OCI-LY1 (cell line): Measurements from ENCODE around the gene MUC2.
"Not testable (repeated sequence)": the region's sequence is repeated elsewhere in the genome, so short reads cannot be mapped to it uniquely, and the experiment has no call there.

Experiments used
- CTCF ChIP-seq: fragments of 200-600 bp; sonication (generic), shearing (Covaris generic); IDR thresholded peaks from 2 replicates; pipeline ENCODE4 v1.5.1; 2017; ENCODE audit warnings: mild to moderate bottlenecking, antibody characterized with exemption, low read length, moderate library complexity, mixed read lengths
- EZH2 ChIP-seq: fragments of 200-600 bp; sonication (generic), shearing (Covaris generic); IDR thresholded peaks from 2 replicates; pipeline ENCODE4 v1.8.0; 2017; ENCODE audit warnings: borderline replicate concordance, mixed run types, mild to moderate bottlenecking, antibody characterized with exemption, low read length, moderate library complexity, mixed read lengths

GRCh38 chr11:1115292-1115691, 40.6 kb downstream of the MUC2 start:
- TF ChIP-seq EZH2, CTCF: not testable (repeated sequence)
